Ovary (tissue), 3 donors: Measurements from ENCODE around the gene IGF1R.

Experiments used
- EP300 ChIP-seq: sonication (generic); formaldehyde crosslinking; IDR thresholded peaks from one replicate; pipeline ENCODE4 v1.6.1; 2017; ENCODE audit warnings: antibody characterized with exemption
- POLR2A ChIP-seq: fragments of 450-650 bp; IDR thresholded peaks from one replicate; pipeline ENCODE4 v1.6.1; 2017; ENCODE audit warnings: antibody characterized with exemption, mild to moderate bottlenecking, moderate library complexity
- TF ChIP-seq, protein P1 (sequence below), 3 donors: fragments of 450-650 bp in 2 of 3; fragments of 200-600 bp in 1 of 3; IDR thresholded peaks; one replicate each; pipeline versions ENCODE4 v1.5.1 to v1.8.0; 2016 to 2022; ENCODE audit warnings: antibody characterized with exemption in 3 of 3, mild to moderate bottlenecking in 1 of 3
- donor health status: DM: no; HTN: no; CAD: no.

DNA sequence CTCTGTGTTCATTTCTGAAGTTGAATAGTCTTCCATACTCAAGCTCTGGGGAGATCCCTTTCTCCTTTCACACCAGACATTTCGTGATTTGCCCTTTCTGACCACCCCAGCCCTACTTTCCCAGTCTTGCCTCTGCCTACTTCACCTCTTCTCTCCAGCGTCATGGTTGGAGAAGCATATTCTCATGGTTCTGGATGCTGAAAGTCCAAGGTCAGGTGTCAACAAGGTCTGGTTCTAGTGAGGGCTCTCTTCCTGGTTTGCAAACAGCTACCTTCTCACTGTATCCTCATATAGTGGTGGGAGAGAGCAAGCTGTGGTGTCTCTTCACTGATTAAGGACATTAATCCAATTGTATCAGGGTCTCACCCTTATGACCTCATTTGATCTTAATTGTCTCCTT, 169.4 kb downstream of the IGF1R start:
- no peak for TF ChIP-seq POLR2A
- no peak for TF ChIP-seq EP300
- TF ChIP-seq, protein P1, sequence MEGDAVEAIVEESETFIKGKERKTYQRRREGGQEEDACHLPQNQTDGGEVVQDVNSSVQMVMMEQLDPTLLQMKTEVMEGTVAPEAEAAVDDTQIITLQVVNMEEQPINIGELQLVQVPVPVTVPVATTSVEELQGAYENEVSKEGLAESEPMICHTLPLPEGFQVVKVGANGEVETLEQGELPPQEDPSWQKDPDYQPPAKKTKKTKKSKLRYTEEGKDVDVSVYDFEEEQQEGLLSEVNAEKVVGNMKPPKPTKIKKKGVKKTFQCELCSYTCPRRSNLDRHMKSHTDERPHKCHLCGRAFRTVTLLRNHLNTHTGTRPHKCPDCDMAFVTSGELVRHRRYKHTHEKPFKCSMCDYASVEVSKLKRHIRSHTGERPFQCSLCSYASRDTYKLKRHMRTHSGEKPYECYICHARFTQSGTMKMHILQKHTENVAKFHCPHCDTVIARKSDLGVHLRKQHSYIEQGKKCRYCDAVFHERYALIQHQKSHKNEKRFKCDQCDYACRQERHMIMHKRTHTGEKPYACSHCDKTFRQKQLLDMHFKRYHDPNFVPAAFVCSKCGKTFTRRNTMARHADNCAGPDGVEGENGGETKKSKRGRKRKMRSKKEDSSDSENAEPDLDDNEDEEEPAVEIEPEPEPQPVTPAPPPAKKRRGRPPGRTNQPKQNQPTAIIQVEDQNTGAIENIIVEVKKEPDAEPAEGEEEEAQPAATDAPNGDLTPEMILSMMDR (IDR thresholded peaks at IDR 0.05), result no peak
